NCI-H146 treated with DMSO at 0.1 percent for 48 hours (cell line): ENCODE data around the gene SLC25A48.

Experiments used
- DNase-seq: peaks from one replicate; lab custom pipeline; 2025; ENCODE audit not compliant: unreplicated experiment; lab: John Stamatoyannopoulos, UW

SLC25A48 gene

GRCh38 chr5:135834639-135835529 lies at the start of gene SLC25A48:
Gene SLC25A48, plus strand, starts transcription at chr5:135834663. Its CDS starts 185 bp downstream, at chr5:135834848.
- peak; percentile 40 for DNase-seq

DNA sequence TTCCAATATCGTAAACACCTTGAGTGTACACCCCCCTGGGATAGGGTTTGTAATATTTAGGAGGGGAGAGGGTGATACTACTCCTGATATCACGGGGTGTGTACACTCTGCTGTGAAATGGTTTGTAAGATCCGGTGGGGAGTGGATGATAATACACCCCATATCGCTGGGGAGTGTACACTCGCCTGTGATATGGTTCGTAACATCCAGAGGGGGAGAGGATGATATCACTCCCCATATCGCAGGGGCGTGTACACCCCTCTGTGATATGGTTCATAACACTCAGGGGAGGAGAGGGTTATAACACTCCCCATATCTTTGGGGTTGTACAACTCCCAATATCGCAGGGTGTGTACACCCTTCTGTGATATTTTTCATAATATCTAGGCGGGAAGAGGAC lies 33.8 kb upstream of the SLC25A48 start:
- DNase-seq = no peak

DNA sequence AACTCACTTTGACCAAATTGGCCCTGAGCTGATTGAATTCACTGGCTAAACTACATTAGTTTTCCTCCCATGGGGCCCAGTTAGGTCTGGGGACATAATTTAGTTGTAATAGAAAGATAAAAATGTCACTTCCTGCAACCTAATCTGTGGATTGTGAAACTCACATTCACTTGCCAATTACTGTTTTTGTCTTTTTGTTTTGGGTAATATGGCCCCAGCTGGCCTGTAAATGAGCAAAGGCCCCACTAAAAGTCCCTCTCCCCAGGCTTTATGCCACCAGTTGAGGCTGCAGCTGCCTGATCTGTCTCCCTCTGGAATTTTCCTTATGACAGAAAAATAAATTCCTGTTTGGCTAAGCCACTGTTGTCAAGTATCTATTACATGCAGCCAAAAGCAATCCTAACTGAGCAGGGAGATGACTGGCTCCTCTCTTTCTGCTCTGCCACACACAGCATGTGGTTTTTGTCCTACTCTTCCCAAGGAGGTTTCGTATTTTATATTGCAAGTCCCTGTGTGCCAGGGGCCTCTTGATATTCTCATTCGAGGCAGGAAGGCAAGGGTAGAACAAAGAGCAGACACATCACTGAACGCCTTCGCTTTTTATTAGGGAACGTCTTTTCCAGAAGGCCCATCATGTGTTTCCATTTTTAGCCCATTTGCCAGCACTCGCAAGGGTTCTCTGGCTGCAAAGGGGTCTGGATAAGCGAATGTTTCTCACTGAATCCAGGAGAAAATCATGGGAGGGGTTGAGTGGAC lies 24.1 kb upstream of the SLC25A48 start:
- DNase-seq = peak; percentile 32

GRCh38 chr5:135811007-135811406 lies 23.5 kb upstream of the SLC25A48 start:
- no peak for DNase-seq

DNA sequence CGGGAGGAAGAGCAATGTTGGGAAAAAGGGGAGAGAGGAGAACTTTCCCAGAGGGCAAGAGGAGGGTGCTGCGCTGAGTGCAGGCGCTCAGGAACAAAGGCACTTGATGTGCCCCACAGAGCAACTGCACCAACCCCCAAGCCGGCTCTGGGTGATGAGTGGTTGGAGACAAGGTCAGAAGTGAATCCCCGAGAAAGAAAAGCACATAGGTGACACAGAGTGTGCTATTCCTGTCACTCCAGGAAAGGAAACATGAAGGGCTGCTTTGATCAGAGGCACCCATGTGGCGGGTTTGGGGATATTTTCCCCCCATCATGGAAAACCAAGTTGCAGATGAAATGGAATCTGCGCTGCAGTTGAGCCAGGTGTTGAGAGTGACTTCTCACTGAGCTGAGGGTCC lies 20.7 kb upstream of the SLC25A48 start:
- no peak for DNase-seq

- no peak for DNase-seq
Observed at GRCh38 chr5:135814316-135814715, 20.1 kb upstream of the SLC25A48 start.

GRCh38 chr5:135814812-135815211 lies 19.7 kb upstream of the SLC25A48 start:
- no peak for DNase-seq

- peak; percentile 96 for DNase-seq
Observed at GRCh38 chr5:135821061-135821801, 13.2 kb upstream of the SLC25A48 start.

GRCh38 chr5:135821802-135822201 lies 12.7 kb upstream of the SLC25A48 start:
- DNase-seq = no peak

DNA sequence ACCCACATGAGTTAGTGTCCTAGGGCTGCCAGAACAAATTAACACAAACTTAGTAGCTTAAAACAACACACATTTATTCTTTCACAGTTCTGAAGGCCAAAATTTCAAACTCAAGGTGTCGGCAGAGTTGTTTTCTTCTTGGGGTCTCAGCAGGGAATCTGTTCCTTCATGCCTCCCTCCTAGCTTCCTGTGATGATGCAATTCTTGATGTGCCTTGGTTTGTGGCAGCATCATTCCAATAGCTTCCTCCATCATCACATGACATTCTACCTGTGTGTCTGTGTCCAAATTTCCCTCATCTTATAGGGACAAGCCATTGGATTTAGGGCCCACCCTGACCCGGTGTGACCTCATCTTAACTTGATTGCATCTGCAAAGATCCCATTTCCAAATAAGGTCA lies 12.2 kb upstream of the SLC25A48 start:
- no peak for DNase-seq

DNA sequence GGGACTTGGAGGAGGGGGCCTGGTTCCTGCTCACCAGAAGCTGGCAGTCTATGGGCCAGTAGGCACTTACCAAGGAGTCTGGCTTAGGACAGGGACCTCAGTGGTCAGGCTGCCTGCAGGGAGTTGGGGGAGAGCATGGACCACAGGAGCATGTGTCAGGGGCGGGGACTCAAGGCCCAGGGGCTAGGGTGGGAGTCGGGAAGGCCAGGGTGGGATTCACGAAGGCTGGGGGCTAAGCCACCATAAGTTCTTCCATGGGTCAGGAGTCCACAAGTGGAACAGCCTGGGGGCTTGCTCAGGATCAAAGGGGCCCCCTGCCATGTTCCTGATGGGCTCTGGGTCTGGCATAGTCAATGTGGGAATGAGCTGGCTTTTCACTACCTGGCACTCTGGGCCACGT lies 11.5 kb upstream of the SLC25A48 start:
- DNase-seq = no peak

DNA sequence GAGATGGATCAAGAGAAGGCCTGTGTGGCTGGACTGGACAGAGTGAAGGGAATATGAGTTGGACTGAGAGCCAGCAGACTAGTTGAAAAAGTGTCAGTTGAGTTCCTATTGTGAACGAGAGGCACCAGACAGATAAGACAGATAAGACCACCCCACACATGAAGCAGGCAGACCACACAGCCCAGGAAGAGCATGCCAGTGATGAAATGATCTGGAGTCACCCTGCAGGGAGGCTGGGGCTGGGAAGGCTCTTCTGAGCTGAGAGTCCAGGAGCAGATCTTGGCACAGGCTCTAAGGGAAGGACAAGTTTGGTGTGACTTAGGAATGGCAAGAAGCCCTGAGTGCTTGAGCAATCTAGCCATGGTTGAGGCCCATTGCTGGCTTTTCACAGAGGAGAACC lies 10.6 kb upstream of the SLC25A48 start:
- no peak for DNase-seq

DNA sequence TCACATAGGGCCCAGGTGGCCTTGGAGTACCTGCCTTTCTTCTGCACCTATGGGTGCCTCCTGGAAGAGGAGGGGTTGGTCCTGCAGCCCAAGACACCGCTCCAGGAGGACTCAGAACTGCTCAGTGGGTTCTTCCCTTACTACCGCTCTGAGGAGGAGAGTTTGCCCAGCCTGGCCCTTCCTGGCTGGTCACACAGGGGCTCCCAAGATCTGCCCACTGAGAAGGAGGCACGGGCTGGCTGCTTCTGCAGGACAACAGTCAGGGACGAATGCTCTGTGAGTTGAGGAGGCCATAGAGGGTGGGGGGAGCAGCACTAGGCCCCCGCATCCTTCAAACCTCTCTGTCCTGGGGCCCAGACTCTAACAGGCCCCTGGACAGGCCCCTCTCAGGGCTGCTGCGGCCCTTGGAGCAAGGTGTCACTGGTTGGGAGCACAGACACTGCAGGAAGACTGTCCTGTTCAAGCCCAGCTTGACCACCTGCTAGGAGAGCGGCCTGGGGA lies 9.9 kb upstream of the SLC25A48 start:
- DNase-seq = no peak

DNA sequence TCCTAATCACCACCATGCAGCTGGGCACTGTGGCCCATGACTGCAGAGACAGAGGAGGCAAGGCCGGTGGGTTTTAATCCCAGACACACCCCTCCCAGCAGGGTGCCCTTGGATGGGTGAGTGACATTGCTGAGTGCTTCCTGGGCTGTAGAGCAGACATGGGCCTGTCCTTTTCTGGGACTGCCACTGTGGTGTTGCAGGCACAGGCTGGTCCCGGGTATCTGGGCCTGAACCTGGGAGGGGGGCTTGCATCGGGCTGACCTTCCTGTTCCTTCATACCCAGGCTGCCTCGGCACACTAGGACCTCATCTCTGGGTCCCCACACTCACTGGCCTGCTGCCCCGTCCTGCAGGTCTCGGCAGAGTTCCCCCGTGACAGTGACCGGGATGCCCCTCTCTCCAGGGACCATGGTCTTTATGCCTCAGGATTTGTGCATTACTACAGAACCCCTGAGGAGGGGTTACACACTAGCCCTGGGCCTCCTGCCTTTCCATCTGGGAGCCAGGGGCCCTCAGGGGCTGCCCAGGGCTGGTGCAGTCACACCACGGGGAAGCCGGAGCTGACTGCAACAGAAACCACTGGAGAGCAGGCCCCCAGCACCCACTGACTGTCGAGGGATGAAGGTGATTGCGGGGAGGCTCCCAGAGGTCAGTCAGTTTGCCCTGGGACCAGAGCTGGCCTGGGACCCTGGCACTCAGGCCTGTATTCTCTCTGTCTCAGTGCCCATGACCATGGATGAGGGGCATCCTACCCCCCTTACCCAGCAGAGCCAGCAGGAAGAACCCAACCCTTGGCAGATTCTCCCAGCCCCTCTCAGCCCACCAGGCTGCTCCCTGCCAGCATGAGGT lies 8.9 kb upstream of the SLC25A48 start:
- DNase-seq = no peak

- no peak for DNase-seq
Observed at GRCh38 chr5:135826221-135826525, 8.3 kb upstream of the SLC25A48 start.

DNA sequence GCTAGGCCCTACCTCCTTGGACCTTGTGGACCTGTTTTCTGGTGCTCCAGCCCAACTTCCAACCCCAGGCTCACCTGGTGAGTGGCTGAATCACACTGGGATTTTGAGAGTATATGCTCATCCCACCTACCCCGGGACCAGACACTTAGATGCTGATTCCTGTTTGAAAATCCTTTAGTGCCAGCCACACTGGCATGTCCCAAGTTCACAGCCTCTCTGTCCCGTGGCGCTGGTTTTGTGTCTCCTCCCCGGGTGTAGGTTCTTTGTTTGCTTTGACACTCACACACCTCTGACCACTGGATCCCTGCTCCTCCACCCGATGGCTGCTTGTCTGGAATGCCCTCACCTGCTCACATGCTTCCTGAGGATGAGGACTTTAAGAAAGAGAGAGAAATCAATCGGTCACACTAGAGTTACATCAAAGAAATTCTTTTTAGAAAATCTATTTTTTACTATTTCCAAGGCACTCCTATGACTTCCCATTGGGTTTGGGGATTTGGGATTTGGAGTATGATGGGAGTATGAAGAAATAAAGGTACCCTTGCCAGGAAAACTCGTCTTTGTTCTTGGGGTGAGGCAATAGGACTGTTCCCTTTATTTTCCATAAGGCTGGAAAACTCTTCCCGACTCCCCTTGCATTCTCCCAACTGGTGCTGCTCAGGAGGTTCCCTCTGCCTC lies 7.3 kb upstream of the SLC25A48 start:
- no peak for DNase-seq

DNA sequence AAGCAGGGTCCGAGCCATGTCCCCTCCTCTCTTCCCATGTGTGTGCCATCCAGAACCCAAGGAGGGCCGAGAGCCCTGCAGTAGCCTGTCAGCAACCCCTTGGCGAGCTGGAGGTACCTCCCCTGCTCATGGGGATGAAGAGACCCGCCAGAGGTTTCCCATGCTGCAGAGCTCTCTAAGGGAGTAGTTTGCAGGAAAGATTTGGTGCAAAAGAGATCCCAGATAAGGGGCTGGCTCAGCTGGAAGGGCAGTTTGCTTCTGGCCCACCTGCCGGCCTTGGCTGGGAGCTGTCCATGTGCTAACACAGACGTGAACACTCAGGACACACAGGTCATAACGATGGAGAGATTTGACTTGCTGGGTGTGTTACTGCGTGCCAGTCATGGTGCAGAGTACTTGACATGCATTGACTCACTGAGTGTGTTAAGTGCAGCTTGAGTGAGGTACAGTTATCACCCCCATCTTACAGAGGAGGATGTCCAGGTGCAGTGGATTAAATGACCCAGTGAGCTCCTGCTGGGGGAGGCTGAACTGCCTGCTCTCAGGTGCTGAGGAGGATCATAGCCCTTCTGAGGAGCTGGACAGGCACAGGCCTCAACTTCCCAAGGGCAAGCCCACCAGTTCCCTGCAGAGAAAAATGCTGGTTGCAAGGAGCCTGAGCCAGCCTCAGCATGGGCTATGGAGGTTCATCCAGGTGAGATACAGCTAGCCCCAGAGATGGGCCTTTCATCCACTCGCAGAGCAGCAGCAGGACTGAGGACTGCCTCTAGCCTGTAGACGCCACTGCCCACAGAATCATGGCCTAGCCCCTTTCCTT lies 6.3 kb upstream of the SLC25A48 start:
- no peak for DNase-seq

DNA sequence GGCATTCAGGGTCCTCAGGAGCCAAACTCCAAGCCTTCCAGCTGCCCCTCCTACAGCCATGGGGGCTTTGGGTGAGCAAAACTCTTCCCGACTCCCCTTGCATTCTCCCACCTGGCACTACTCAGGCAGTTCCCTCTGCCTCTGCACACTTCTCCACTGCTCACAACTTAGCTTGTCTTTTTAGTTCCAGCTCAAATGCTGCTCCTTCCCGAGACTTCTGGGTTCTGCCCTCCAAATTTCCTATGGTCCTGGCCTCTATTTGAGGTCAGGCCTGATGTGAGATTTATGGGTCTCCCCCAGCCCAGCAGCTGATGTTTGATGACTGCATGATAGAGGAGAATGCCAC lies 5.7 kb upstream of the SLC25A48 start:
- DNase-seq = no peak

DNA sequence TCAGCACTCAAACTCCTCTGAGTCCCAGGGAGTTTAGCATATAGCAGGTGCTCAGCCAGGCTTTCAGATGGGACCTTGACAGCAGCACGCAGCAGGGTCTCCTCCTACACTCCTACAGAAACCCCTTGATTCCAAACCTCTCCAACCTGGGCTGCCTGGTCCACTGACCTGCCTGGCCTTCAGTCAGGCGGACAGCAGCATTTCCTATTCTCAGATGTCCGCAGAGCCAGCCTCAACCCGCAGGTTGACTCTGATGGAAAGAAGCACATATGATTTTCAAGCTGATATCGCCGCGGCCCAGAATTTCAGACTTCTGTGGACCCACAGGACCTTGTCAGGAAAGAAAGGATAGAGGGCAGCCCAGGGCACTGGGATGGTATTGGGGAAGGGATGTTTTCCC lies 5.3 kb upstream of the SLC25A48 start:
- no peak for DNase-seq
